Osteoblast (primary cell): ENCODE results near the gene P2RY6. TPM values are rescaled to one million over a fixed set of nuclear protein-coding genes. Genes with fewer than 3 reads are reported as not detected.
A peak's percentile ranks its signal among the peaks of the same experiment; 100 is the strongest.

Experiments
- DNase-seq: peaks from one replicate; pipeline ENCODE4 v3.0.0; 2011; ENCODE audit warnings: low spot score, mixed read lengths; ENCODE audit not compliant: insufficient read length; ENCODE audit errors: missing footprints
- H2AFZ ChIP-seq: 2 replicates; pipeline ENCODE4 v1.6.0; 2011; ENCODE audit warnings: mild to moderate bottlenecking, low read length
- H3K27ac ChIP-seq: 2 replicates; pipeline ENCODE4 v1.5.1; 2011; ENCODE audit warnings: mild to moderate bottlenecking, low read depth, low read length, moderate library complexity
- H3K27me3 ChIP-seq: 2 replicates; pipeline ENCODE4 v1.6.0; 2012; ENCODE audit warnings: mild to moderate bottlenecking, control low read depth, inconsistent platforms, low read length, moderate library complexity; ENCODE audit not compliant: insufficient read depth
- H3K36me3 ChIP-seq: 2 replicates; pipeline ENCODE4 v1.5.1; 2011; ENCODE audit warnings: mild to moderate bottlenecking, low read length, control low read depth, moderate library complexity; ENCODE audit not compliant: insufficient read depth
- H3K4me1 ChIP-seq: 2 replicates; pipeline ENCODE4 v1.5.1; 2011; ENCODE audit warnings: mild to moderate bottlenecking, low read length, control low read depth, moderate library complexity; ENCODE audit not compliant: insufficient read depth
- H3K4me2 ChIP-seq: 2 replicates; pipeline ENCODE4 v1.6.0; 2011; ENCODE audit warnings: mild to moderate bottlenecking, low read length; ENCODE audit not compliant: insufficient read depth
- H3K4me3 ChIP-seq: fragments of 200-600 bp; sonication (generic); 3 replicates; pipeline ENCODE4 v1.5.1; 2012; ENCODE audit warnings: mild to moderate bottlenecking, low read length, inconsistent platforms; ENCODE audit not compliant: insufficient read depth
- H3K79me2 ChIP-seq: 2 replicates; pipeline ENCODE4 v1.6.0; 2012; ENCODE audit warnings: mild to moderate bottlenecking, low read length, control low read depth, inconsistent platforms; ENCODE audit not compliant: insufficient read depth
- H3K9me3 ChIP-seq: 2 replicates; pipeline ENCODE4 v1.5.1; 2011; ENCODE audit warnings: low read depth, low read length, control low read depth
- H4K20me1 ChIP-seq: 2 replicates; pipeline ENCODE4 v1.6.0; 2012; ENCODE audit warnings: mild to moderate bottlenecking, low read length, control low read depth; ENCODE audit not compliant: insufficient read depth
- total RNA-seq: library from RNA; depleted of rRNA; stranded (reverse); fragments of >200 nt; gene quantifications from 2 replicates; pipeline ENCODE4 v1.2.3, GENCODE V29; 2012
- TF ChIP-seq, protein P1 (sequence below): IDR thresholded peaks from 2 replicates; pipeline ENCODE4 v1.5.1; 2011; ENCODE audit warnings: mild to moderate bottlenecking, low read depth, low read length, moderate library complexity; ENCODE audit errors: extremely low read depth

Gene P2RY6
- total RNA-seq, 1 donor = 0.72 TPM

GRCh38 chr11:73277467-73277866 is 5.3 kb downstream of the P2RY6 start:
- TF ChIP-seq, protein P1, sequence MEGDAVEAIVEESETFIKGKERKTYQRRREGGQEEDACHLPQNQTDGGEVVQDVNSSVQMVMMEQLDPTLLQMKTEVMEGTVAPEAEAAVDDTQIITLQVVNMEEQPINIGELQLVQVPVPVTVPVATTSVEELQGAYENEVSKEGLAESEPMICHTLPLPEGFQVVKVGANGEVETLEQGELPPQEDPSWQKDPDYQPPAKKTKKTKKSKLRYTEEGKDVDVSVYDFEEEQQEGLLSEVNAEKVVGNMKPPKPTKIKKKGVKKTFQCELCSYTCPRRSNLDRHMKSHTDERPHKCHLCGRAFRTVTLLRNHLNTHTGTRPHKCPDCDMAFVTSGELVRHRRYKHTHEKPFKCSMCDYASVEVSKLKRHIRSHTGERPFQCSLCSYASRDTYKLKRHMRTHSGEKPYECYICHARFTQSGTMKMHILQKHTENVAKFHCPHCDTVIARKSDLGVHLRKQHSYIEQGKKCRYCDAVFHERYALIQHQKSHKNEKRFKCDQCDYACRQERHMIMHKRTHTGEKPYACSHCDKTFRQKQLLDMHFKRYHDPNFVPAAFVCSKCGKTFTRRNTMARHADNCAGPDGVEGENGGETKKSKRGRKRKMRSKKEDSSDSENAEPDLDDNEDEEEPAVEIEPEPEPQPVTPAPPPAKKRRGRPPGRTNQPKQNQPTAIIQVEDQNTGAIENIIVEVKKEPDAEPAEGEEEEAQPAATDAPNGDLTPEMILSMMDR = no peak
- Histone ChIP-seq H2AFZ (no peak overlapping the region), H3K36me3 (no peaks in the 10 kb centered on the region), H4K20me1 (peaks cover 3% of the 10 kb centered on the region), H3K9me3 (no peaks in the 10 kb centered on the region), H3K4me2 (no peak overlapping the region), H3K27ac (no peak overlapping the region), H3K4me1 (peaks cover 3% of the 10 kb centered on the region), H3K4me3 (no peak overlapping the region), H3K27me3 (no peaks in the 10 kb centered on the region), H3K79me2 (no peaks in the 10 kb centered on the region)
- no peak for DNase-seq

GRCh38 chr11:73280626-73281025 is 8.5 kb downstream of the P2RY6 start:
- H3K9me3 ChIP-seq = no peaks in the 10 kb centered on the region

GRCh38 chr11:73281201-73281741 is 9.1 kb downstream of the P2RY6 start:
- H3K36me3 ChIP-seq = no peaks in the 10 kb centered on the region
- H3K79me2 ChIP-seq = no peaks in the 10 kb centered on the region
- H3K27me3 ChIP-seq = no peaks in the 10 kb centered on the region
- TF ChIP-seq, protein P1 = no peak
- H3K4me2 ChIP-seq = no peak overlapping the region
- peaks cover 3% of the 10 kb centered on the region for H3K4me1 ChIP-seq
- no peaks in the 10 kb centered on the region for H4K20me1 ChIP-seq
- H3K4me3 ChIP-seq = no peak overlapping the region
- H3K27ac ChIP-seq = no peak overlapping the region
- H2AFZ ChIP-seq = no peak overlapping the region
- DNase-seq = no peak
- no peaks in the 10 kb centered on the region for H3K9me3 ChIP-seq

More at GRCh38 chr11:73280626-73281025, 8.5 kb downstream of the P2RY6 start:
- Histone ChIP-seq H2AFZ (no peak overlapping the region), H3K4me2 (peak overlapping the region; percentile 36), H3K27ac (no peak overlapping the region), H3K36me3 (no peaks in the 10 kb centered on the region), H4K20me1 (no peaks in the 10 kb centered on the region), H3K27me3 (no peaks in the 10 kb centered on the region), H3K4me3 (no peak overlapping the region), H3K79me2 (no peaks in the 10 kb centered on the region), H3K4me1 (peaks cover 3% of the 10 kb centered on the region)
- DNase-seq = no peak
- TF ChIP-seq, protein P1 = no peak

GRCh38 chr11:73281796-73282660 is 9.9 kb downstream of the P2RY6 start:
- DNase-seq = peak; percentile 73
- no peaks in the 10 kb centered on the region for H3K9me3 ChIP-seq
- H4K20me1 ChIP-seq = no peaks in the 10 kb centered on the region

More at GRCh38 chr11:73281796-73282660, 9.9 kb downstream of the P2RY6 start:
- no peak overlapping the region for H3K4me2 ChIP-seq
- H2AFZ ChIP-seq = no peak overlapping the region
- no peaks in the 10 kb centered on the region for H3K79me2 ChIP-seq
- no peaks in the 10 kb centered on the region for H3K36me3 ChIP-seq
- H3K4me3 ChIP-seq = no peak overlapping the region
- H3K4me1 ChIP-seq = peaks cover 3% of the 10 kb centered on the region
- no peak overlapping the region for H3K27ac ChIP-seq
- TF ChIP-seq, protein P1 = no peak
- H3K27me3 ChIP-seq = no peaks in the 10 kb centered on the region
